ENCODE measurements around the gene SLC35A4.

DNA sequence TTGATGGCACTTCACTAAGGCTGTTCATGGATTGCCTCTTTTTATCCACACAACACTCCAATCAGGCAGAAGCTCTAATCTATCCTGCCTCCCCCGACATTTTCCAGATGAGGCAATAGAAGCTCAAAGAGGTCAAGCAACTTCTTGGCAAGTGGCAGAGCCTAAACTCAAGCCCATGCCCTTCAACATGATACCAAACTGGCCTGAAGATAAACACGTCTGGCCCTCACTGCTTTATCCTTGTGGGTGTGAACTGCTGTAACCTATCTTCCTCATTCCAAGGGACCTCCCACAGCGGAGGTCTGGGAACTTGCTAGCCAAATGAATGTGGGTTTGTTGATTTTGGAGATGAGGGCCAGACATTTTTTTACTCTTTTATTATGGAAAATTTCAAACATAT is 9.5 kb downstream of the SLC35A4 start:
- TF ChIP-seq, protein P1, sequence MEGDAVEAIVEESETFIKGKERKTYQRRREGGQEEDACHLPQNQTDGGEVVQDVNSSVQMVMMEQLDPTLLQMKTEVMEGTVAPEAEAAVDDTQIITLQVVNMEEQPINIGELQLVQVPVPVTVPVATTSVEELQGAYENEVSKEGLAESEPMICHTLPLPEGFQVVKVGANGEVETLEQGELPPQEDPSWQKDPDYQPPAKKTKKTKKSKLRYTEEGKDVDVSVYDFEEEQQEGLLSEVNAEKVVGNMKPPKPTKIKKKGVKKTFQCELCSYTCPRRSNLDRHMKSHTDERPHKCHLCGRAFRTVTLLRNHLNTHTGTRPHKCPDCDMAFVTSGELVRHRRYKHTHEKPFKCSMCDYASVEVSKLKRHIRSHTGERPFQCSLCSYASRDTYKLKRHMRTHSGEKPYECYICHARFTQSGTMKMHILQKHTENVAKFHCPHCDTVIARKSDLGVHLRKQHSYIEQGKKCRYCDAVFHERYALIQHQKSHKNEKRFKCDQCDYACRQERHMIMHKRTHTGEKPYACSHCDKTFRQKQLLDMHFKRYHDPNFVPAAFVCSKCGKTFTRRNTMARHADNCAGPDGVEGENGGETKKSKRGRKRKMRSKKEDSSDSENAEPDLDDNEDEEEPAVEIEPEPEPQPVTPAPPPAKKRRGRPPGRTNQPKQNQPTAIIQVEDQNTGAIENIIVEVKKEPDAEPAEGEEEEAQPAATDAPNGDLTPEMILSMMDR (IDR thresholded peaks at IDR 0.05), result no peak
- no peak for TF ChIP-seq POLR2AphosphoS5 (IDR thresholded peaks at IDR 0.05)
- no peak for TF ChIP-seq POLR2A (IDR thresholded peaks at IDR 0.05)

Measured in prostate gland (tissue), 2 donors.